Activated naive CD4-positive, alpha-beta T cell treated with anti-CD3 and anti-CD28 coated beads, Interleukin-2, amount 50 U/mL, for 72 hours (primary cell): ENCODE results near the gene ZNF236. TPM values are rescaled to one million over a fixed set of nuclear protein-coding genes. Genes with fewer than 3 reads are reported as not detected.
"Not testable (repeated sequence)": the region's sequence is repeated elsewhere in the genome, so short reads cannot be mapped to it uniquely, and the experiment has no call there.

Source experiments
- ATAC-seq, 2 donors: fragments of 150-1000 bp; cut with Tn5 transposase; 2 replicates each; pipeline ENCODE4 v1.10.0; 2021; ENCODE audit warnings: mild to moderate bottlenecking in 2 of 2, moderate library complexity in 2 of 2
- DNase-seq, 2 donors: peaks; one replicate each; pipeline ENCODE4 v3.0.0; 2021 to 2022; ENCODE audit warnings: low spot score in 2 of 2
- H3K27ac Mint-ChIP-seq, 2 donors: one replicate each; pipeline ENCODE4 v1.8.0; 2022; ENCODE audit warnings: mild to moderate bottlenecking in 2 of 2, mixed read lengths in 2 of 2
- H3K36me3 Mint-ChIP-seq, 2 donors: one replicate each; pipeline ENCODE4 v1.8.0; 2022; ENCODE audit warnings: mixed read lengths in 2 of 2
- H3K9me3 Mint-ChIP-seq, 2 donors: one replicate each; pipeline ENCODE4 v1.8.0; 2022; ENCODE audit warnings: mixed read lengths in 2 of 2
- total RNA-seq, 2 donors: library from RNA; stranded (reverse); gene quantifications; one replicate each; pipeline ENCODE4 v1.2.3, GENCODE V29; 2022

ZNF236 gene
- 10 to 100 TPM; 17.7 to 24.5 TPM for total RNA-seq

GRCh38 chr18:76822506-76823160 lies at the start of gene ZNF236:
Gene ZNF236 (plus strand): TSS chr18:76822557. CDS start chr18:76822608, 51 bp downstream.
- DNase-seq, result peak; percentile 72 to 75
- ATAC-seq, result peak; percentile 61 to 77
- peak within 1 kb of the TSS; percentile 90 to 97 for H3K27ac Mint-ChIP-seq
- peaks cover 0 to 5% of the 10 kb centered on the region in 2 donors for H3K36me3 Mint-ChIP-seq
- no peaks in the 10 kb centered on the region for H3K9me3 Mint-ChIP-seq

GRCh38 chr18:76772665-76773064 lies 49.7 kb upstream of the ZNF236 start:
- Mint-ChIP-seq H3K9me3 (peaks cover 9% of the 10 kb centered on the region in 2 donors), H3K27ac (no peak overlapping the region), H3K36me3 (peaks cover 0 to 11% of the 10 kb centered on the region in 2 donors)
- DNase-seq (no peak), ATAC-seq (no peak)

- H3K9me3 Mint-ChIP-seq, H3K36me3 Mint-ChIP-seq, H3K27ac Mint-ChIP-seq, DNase-seq, ATAC-seq: not testable (repeated sequence)
Observed at GRCh38 chr18:76777036-76777435, 45.3 kb upstream of the ZNF236 start.

- DNase-seq, result no peak
- ATAC-seq, result no peak
- Mint-ChIP-seq H3K36me3 (no peaks in the 10 kb centered on the region), H3K9me3 (peaks cover 0 to 3% of the 10 kb centered on the region in 2 donors), H3K27ac (no peak overlapping the region)
Observed at GRCh38 chr18:76783786-76784484, 38.4 kb upstream of the ZNF236 start.

- Mint-ChIP-seq H3K36me3 (peaks cover 0 to 11% of the 10 kb centered on the region in 2 donors), H3K27ac (no peak overlapping the region), H3K9me3 (peaks cover 0 to 12% of the 10 kb centered on the region in 2 donors)
- no peak for ATAC-seq
- DNase-seq, result no peak
Observed at GRCh38 chr18:76785872-76786271, 36.5 kb upstream of the ZNF236 start.

GRCh38 chr18:76788571-76789317 lies 33.6 kb upstream of the ZNF236 start:
- H3K36me3 Mint-ChIP-seq, result peaks cover 0 to 21% of the 10 kb centered on the region in 2 donors
- DNase-seq, result no peak
- H3K27ac Mint-ChIP-seq, result no peak overlapping the region
- ATAC-seq, result no peak
- H3K9me3 Mint-ChIP-seq, result peaks cover 7 to 21% of the 10 kb centered on the region in 2 donors

GRCh38 chr18:76791106-76791505 lies 31.3 kb upstream of the ZNF236 start:
- Mint-ChIP-seq H3K9me3 (peaks cover 7 to 21% of the 10 kb centered on the region in 2 donors), H3K27ac (no peak overlapping the region), H3K36me3 (peaks cover 0 to 21% of the 10 kb centered on the region in 2 donors)
- DNase-seq (no peak), ATAC-seq (no peak)

GRCh38 chr18:76791642-76792041 lies 30.7 kb upstream of the ZNF236 start:
- no peak for ATAC-seq
- Mint-ChIP-seq H3K9me3 (peaks cover 7 to 21% of the 10 kb centered on the region in 2 donors), H3K36me3 (peaks cover 0 to 21% of the 10 kb centered on the region in 2 donors), H3K27ac (no peak overlapping the region)
- DNase-seq, result no peak

- ATAC-seq, result no peak
- no peak for DNase-seq
- H3K9me3 Mint-ChIP-seq, result peaks cover 7 to 18% of the 10 kb centered on the region in 2 donors
- H3K36me3 Mint-ChIP-seq, result peaks cover 0 to 21% of the 10 kb centered on the region in 2 donors
- H3K27ac Mint-ChIP-seq, result no peak overlapping the region
Observed at GRCh38 chr18:76794326-76794725, 28.0 kb upstream of the ZNF236 start.

- no peak overlapping the region for H3K27ac Mint-ChIP-seq
- DNase-seq, result peak; percentile 65 to 66
- ATAC-seq, result peak; percentile 84 to 88
- H3K9me3 Mint-ChIP-seq, result no peaks in the 10 kb centered on the region
- no peaks in the 10 kb centered on the region for H3K36me3 Mint-ChIP-seq
Observed at GRCh38 chr18:76801567-76802505, 20.5 kb upstream of the ZNF236 start.

- ATAC-seq (no peak), DNase-seq (no peak)
- Mint-ChIP-seq H3K36me3 (no peaks in the 10 kb centered on the region), H3K9me3 (no peaks in the 10 kb centered on the region), H3K27ac (peak overlapping the region in 1 of 2 donors; percentile 32)
Observed at GRCh38 chr18:76803413-76803812, 18.9 kb upstream of the ZNF236 start.

GRCh38 chr18:76803814-76804213 lies 18.5 kb upstream of the ZNF236 start:
- H3K27ac Mint-ChIP-seq, result peak overlapping the region in 1 of 2 donors; percentile 32
- DNase-seq (peak; percentile 68 to 80), ATAC-seq (peak; percentile 68 to 83)
- H3K36me3 Mint-ChIP-seq, result no peaks in the 10 kb centered on the region
- H3K9me3 Mint-ChIP-seq, result no peaks in the 10 kb centered on the region

- Mint-ChIP-seq H3K9me3 (no peaks in the 10 kb centered on the region), H3K27ac (no peak overlapping the region), H3K36me3 (no peaks in the 10 kb centered on the region)
- peak in 1 of 2 donors; percentile 71 for ATAC-seq
- no peak for DNase-seq
Observed at GRCh38 chr18:76805221-76805620, 17.1 kb upstream of the ZNF236 start.

- ATAC-seq (no peak), DNase-seq (no peak)
- Mint-ChIP-seq H3K27ac (peak overlapping the region in 1 of 2 donors; percentile 27), H3K9me3 (no peaks in the 10 kb centered on the region), H3K36me3 (no peaks in the 10 kb centered on the region)
Observed at GRCh38 chr18:76806301-76806700, 16.1 kb upstream of the ZNF236 start.

- Mint-ChIP-seq H3K36me3 (no peaks in the 10 kb centered on the region), H3K27ac (no peak overlapping the region), H3K9me3 (no peaks in the 10 kb centered on the region)
- no peak for ATAC-seq
- no peak for DNase-seq
Observed at GRCh38 chr18:76808561-76808960, 13.8 kb upstream of the ZNF236 start.

GRCh38 chr18:76811530-76811929 lies 10.8 kb upstream of the ZNF236 start:
- not testable (repeated sequence) for H3K36me3 Mint-ChIP-seq, ATAC-seq, H3K27ac Mint-ChIP-seq, DNase-seq, H3K9me3 Mint-ChIP-seq
